HCT116 (cell line): ENCODE measurements around the gene FAM20C. TPM values are rescaled to one million over a fixed set of nuclear protein-coding genes. Genes with fewer than 3 reads are reported as not detected.

ENCODE experiments used
- ATAC-seq: fragments of 200-7000 bp; cut with Tn5 transposase; 2 replicates; pipeline ENCODE4 v1.9.1; 2020; ENCODE audit warnings: mild to moderate bottlenecking, moderate library complexity
- BruUV-seq: library from RNA; stranded (reverse); fragments of 400-500 nt; replicated peaks from 2 replicates; lab custom pipeline; 2021; lab: Mats Ljungman, UMichigan
- CTCF ChIA-PET: fragments of 300-600 bp; sonication (Branson Sonifier 250); formaldehyde crosslinking; loops from one replicate; lab custom pipeline; 2021; ENCODE audit warnings: antibody characterized with exemption; lab: Charles Lee
- POLR2A ChIA-PET: fragments of 300-600, 350-600 bp; sonication (Branson Sonifier 250); formaldehyde crosslinking; loops from one replicate; lab custom pipeline; 2021; ENCODE audit warnings: antibody characterized with exemption; lab: Charles Lee
- RAD21 ChIA-PET, 2 experiments: fragments of 300-600 bp; sonication (Branson Sonifier 250); formaldehyde crosslinking; loops; one replicate each; lab custom pipeline; 2023; ENCODE audit warnings: low total read pairs in 2 of 2; ENCODE audit not compliant: uncharacterized antibody in 2 of 2, unreplicated experiment in 2 of 2, low non-redundant PET in 1 of 2; lab: Charles Lee
- DNase-seq: peaks from one replicate; pipeline ENCODE4 v3.0.0-alpha.2; 2010; ENCODE audit warnings: low read depth, low spot score
- H2AFZ ChIP-seq: fragments of 200-600 bp; shearing (Covaris generic), sonication (generic); 2 replicates; pipeline ENCODE4 v1.6.1; 2017; ENCODE audit warnings: low read depth, mixed run types, mixed read lengths, antibody characterized with exemption, low read length; ENCODE audit not compliant: poor library complexity, severe bottlenecking
- H3K27ac ChIP-seq: 2 replicates; pipeline ENCODE4 v1.5.1; 2012; ENCODE audit warnings: low read depth, low read length
- H3K27me3 ChIP-seq: fragments of 200-600 bp; sonication (generic); 2 replicates; pipeline ENCODE4 v1.6.1; 2016; ENCODE audit warnings: mixed run types, low read length, mixed read lengths; ENCODE audit not compliant: insufficient read depth
- H3K36me3 ChIP-seq, 2 experiments: fragments of 200-500 bp in 1 of 2; fragments of 200-600 bp in 1 of 2; sonication (Bioruptor generic) in 1 of 2; sonication (generic) in 1 of 2; 2 replicates each; pipeline versions ENCODE4 v1.5.1 to v1.6.1; 2014 to 2016; ENCODE audit warnings: low read length in 2 of 2, inconsistent platforms in 1 of 2, mixed read lengths in 1 of 2, mixed run types in 1 of 2; ENCODE audit not compliant: insufficient read depth in 2 of 2, control insufficient read depth in 1 of 2
- H3K4me1 ChIP-seq, 2 experiments: fragments of 200-600 bp in 1 of 2; sonication (generic) in 1 of 2; 2 replicates each; pipeline versions ENCODE4 v1.5.1 to v1.6.1; 2012 to 2017; ENCODE audit warnings: low read length in 2 of 2, inconsistent platforms in 1 of 2, mild to moderate bottlenecking in 1 of 2, mixed read lengths in 1 of 2, mixed run types in 1 of 2, moderate library complexity in 1 of 2; ENCODE audit not compliant: insufficient read depth in 2 of 2, control insufficient read depth in 1 of 2
- H3K4me2 ChIP-seq: fragments of 200-600 bp; sonication (generic); 2 replicates; pipeline ENCODE4 v1.6.1; 2017; ENCODE audit warnings: mixed run types, low read length, mixed read lengths
- H3K4me3 ChIP-seq, 2 experiments: fragments of 200-600 bp in 1 of 2; sonication (generic) in 1 of 2; replicated peaks in 1 of 2; 2 replicates each; pipeline ENCODE4 v1.5.1; 2011 to 2016; ENCODE audit warnings: low read length in 2 of 2, control low read depth in 1 of 2, low read depth in 1 of 2, mild to moderate bottlenecking in 1 of 2, mixed read lengths in 1 of 2, mixed run types in 1 of 2
- H3K79me2 ChIP-seq: fragments of 200-600 bp; sonication (generic); 2 replicates; pipeline ENCODE4 v1.6.1; 2017; ENCODE audit warnings: mild to moderate bottlenecking, mixed run types, low read length, moderate library complexity, mixed read lengths; ENCODE audit not compliant: insufficient read depth
- H3K9ac ChIP-seq: fragments of 200-600 bp; sonication (generic); 2 replicates; pipeline ENCODE4 v1.6.1; 2016; ENCODE audit warnings: low read length, mixed read lengths
- H3K9me2 ChIP-seq: fragments of 200-600 bp; sonication (generic), shearing (Covaris generic); 2 replicates; pipeline ENCODE4 v1.6.1; 2017; ENCODE audit warnings: mixed run types, mild to moderate bottlenecking, moderate library complexity; ENCODE audit not compliant: insufficient read depth
- H3K9me3 ChIP-seq, 2 experiments: fragments of 200-500 bp in 1 of 2; fragments of 200-600 bp in 1 of 2; sonication (Bioruptor generic) in 1 of 2; sonication (generic) in 1 of 2; 2 replicates each; pipeline ENCODE4 v1.6.1; 2014 to 2017; ENCODE audit warnings: low read length in 2 of 2, mixed read lengths in 2 of 2, inconsistent platforms in 1 of 2, low read depth in 1 of 2, mild to moderate bottlenecking in 1 of 2, mixed run types in 1 of 2, moderate library complexity in 1 of 2; ENCODE audit not compliant: control insufficient read depth in 1 of 2, insufficient read depth in 1 of 2
- H4K20me1 ChIP-seq: fragments of 200-600 bp; sonication (generic), shearing (Covaris generic); 2 replicates; pipeline ENCODE4 v1.6.1; 2017; ENCODE audit warnings: mixed run types, mild to moderate bottlenecking, moderate library complexity; ENCODE audit not compliant: insufficient read depth
- CBX3 ChIP-seq: IDR thresholded peaks from 2 replicates; pipeline ENCODE4 v1.6.1; 2012; ENCODE audit warnings: low read depth
- CTCF ChIP-seq, 3 experiments: fragments of 200-600 bp in 1 of 3; sonication (generic) in 1 of 3; IDR thresholded peaks in 2 of 3; conservative IDR thresholded peaks in 1 of 3; 2 replicates each; pipeline ENCODE4 v1.5.1; 2012 to 2017; ENCODE audit warnings: low read depth in 2 of 3, low read length in 2 of 3, antibody characterized with exemption in 1 of 3, borderline replicate concordance in 1 of 3, control low read depth in 1 of 3, mild to moderate bottlenecking in 1 of 3, mixed read lengths in 1 of 3, mixed run types in 1 of 3, moderate library complexity in 1 of 3; ENCODE audit not compliant: insufficient read depth in 1 of 3
- EGR1 ChIP-seq: IDR thresholded peaks from 2 replicates; pipeline ENCODE4 v1.6.1; 2012; ENCODE audit warnings: low read depth
- ELF1 ChIP-seq: IDR thresholded peaks from 2 replicates; pipeline ENCODE4 v1.6.1; 2012; ENCODE audit warnings: low read depth, borderline replicate concordance
- EZH2 ChIP-seq: fragments of 200-600 bp; sonication (generic); IDR thresholded peaks from 2 replicates; pipeline ENCODE4 v1.6.1; 2017; ENCODE audit warnings: antibody characterized with exemption, mixed run types
- FOSL1 ChIP-seq: IDR thresholded peaks from 2 replicates; pipeline ENCODE4 v1.6.1; 2012; ENCODE audit warnings: low read depth
- JUND ChIP-seq: IDR thresholded peaks from 2 replicates; pipeline ENCODE4 v1.6.1; 2012
- MAX ChIP-seq: IDR thresholded peaks from 2 replicates; pipeline ENCODE4 v1.6.1; 2012
- POLR2A ChIP-seq: IDR thresholded peaks from 2 replicates; pipeline ENCODE4 v1.7.0; 2011; ENCODE audit warnings: borderline replicate concordance; ENCODE audit not compliant: insufficient read depth, insufficient read length; ENCODE audit errors: extremely low read depth
- RAD21 ChIP-seq: IDR thresholded peaks from 2 replicates; pipeline ENCODE4 v1.6.1; 2012; ENCODE audit warnings: low read depth, mild to moderate bottlenecking
- REST ChIP-seq: IDR thresholded peaks from 2 replicates; pipeline ENCODE4 v1.6.1; 2012; ENCODE audit warnings: low read depth
- SIN3A ChIP-seq: IDR thresholded peaks from 2 replicates; pipeline ENCODE4 v1.6.1; 2012; ENCODE audit warnings: low read depth
- SP1 ChIP-seq: IDR thresholded peaks from 2 replicates; pipeline ENCODE4 v1.6.1; 2012; ENCODE audit warnings: low read depth
- SRF ChIP-seq: IDR thresholded peaks from 2 replicates; pipeline ENCODE4 v1.6.1; 2012; ENCODE audit warnings: low read depth
- TCF7L2 ChIP-seq: IDR thresholded peaks from 2 replicates; pipeline ENCODE4 v1.7.0; 2011; ENCODE audit warnings: borderline replicate concordance, inconsistent platforms; ENCODE audit not compliant: insufficient read depth, insufficient read length; ENCODE audit errors: extremely low read depth
- YY1 ChIP-seq: IDR thresholded peaks from 2 replicates; pipeline ENCODE4 v1.6.1; 2011; ENCODE audit warnings: low read length, low read depth, moderate library complexity, mild to moderate bottlenecking; ENCODE audit not compliant: insufficient replicate concordance; ENCODE audit errors: extremely low read depth
- ZBTB33 ChIP-seq: IDR thresholded peaks from 2 replicates; pipeline ENCODE4 v1.6.1; 2011; ENCODE audit warnings: mild to moderate bottlenecking, low read length, moderate library complexity; ENCODE audit not compliant: insufficient replicate concordance; ENCODE audit errors: extremely low read depth
- ZFX ChIP-seq: fragments of 450-650 bp; IDR thresholded peaks from 2 replicates; pipeline ENCODE4 v1.6.1; 2017
- ZNF274 ChIP-seq: fragments of 200-500 bp; sonication (Bioruptor generic); IDR thresholded peaks from 2 replicates; pipeline ENCODE4 v1.6.1; 2014; ENCODE audit warnings: mild to moderate bottlenecking, low read depth, low read length, inconsistent platforms
- intact Hi-C: fragments of 100-400 bp; cut with micrococcal nuclease; formaldehyde crosslinking; loops from 2 replicates; pipeline ENCODE4 v1.10.0; 2022
- total RNA-seq: library from RNA; stranded (reverse); gene quantifications from one replicate; pipeline ENCODE4 v1.2.1, GENCODE V29; 2021; ENCODE audit not compliant: unreplicated experiment

The FAM20C gene
- total RNA-seq, 1 experiment from 2014 or later, result 27.1 TPM

GRCh38 chr7:145863-146262 is 46.5 kb upstream of the FAM20C start:
- no peaks in the 10 kb centered on the region for H3K79me2 ChIP-seq
- no peaks in the 10 kb centered on the region for H3K9me2 ChIP-seq
- TF ChIP-seq SIN3A, result no peak
- TF ChIP-seq YY1, result no peak
- TF ChIP-seq CBX3, result no peak
- no peak for TF ChIP-seq MAX
- no peak for TF ChIP-seq POLR2A
- TF ChIP-seq SP1, result no peak
- TF ChIP-seq JUND, result no peak
- no peak for TF ChIP-seq CTCF (IDR thresholded peaks at IDR 0.05 in 2 of 3, conservative IDR thresholded peaks at IDR 0.05 in 1 of 3; ENCODE audit: borderline replicate concordance in 1 of 3, insufficient read depth in 1 of 3, low read depth in 2 of 3, low read length in 2 of 3)
- TF ChIP-seq RAD21, result no peak
- TF ChIP-seq ELF1, result no peak
- TF ChIP-seq FOSL1, result no peak
- TF ChIP-seq EZH2, result no peak
- TF ChIP-seq ZFX, result no peak
- no peak for TF ChIP-seq ZBTB33
- no peak for TF ChIP-seq REST
- TF ChIP-seq EGR1, result no peak
- TF ChIP-seq TCF7L2, result no peak
- TF ChIP-seq SRF, result no peak
- TF ChIP-seq ZNF274, result no peak
- CTCF ChIA-PET, result no interaction called here
- no peaks in the 10 kb centered on the region for H3K9me3 ChIP-seq
- no peaks in the 10 kb centered on the region for H4K20me1 ChIP-seq
- peaks cover 7 to 18% of the 10 kb centered on the region in 2 experiments for H3K4me1 ChIP-seq
- RAD21 ChIA-PET, result no interaction called here
- intact Hi-C loops, result no loop called here
- H3K9ac ChIP-seq, result no peak overlapping the region
- BruUV-seq, result no TSS peak
- POLR2A ChIA-PET, result no interaction called here
- no peak overlapping the region for H2AFZ ChIP-seq
- DNase-seq (no peak), ATAC-seq (no peak)
- H3K4me2 ChIP-seq, result no peak overlapping the region
- H3K4me3 ChIP-seq, result no peak overlapping the region
- no peak overlapping the region for H3K27ac ChIP-seq
- no peaks in the 10 kb centered on the region for H3K36me3 ChIP-seq
- no peaks in the 10 kb centered on the region for H3K27me3 ChIP-seq
